Endothelial cell of umbilical vein (primary cell): ENCODE data around the gene NRXN3.

Source experiments
- EZH2 ChIP-seq: IDR thresholded peaks from 2 replicates; pipeline ENCODE4 v1.6.1; 2012; ENCODE audit warnings: borderline replicate concordance, low read depth, mild to moderate bottlenecking, moderate library complexity, low read length, inconsistent platforms; ENCODE audit not compliant: severe bottlenecking
- FOS ChIP-seq: IDR thresholded peaks from 2 replicates; pipeline ENCODE4 v1.6.1; 2011; ENCODE audit warnings: mild to moderate bottlenecking, low read length, moderate library complexity, borderline replicate concordance; ENCODE audit not compliant: insufficient read depth
- JUN ChIP-seq: IDR thresholded peaks from 2 replicates; pipeline ENCODE4 v1.6.1; 2011; ENCODE audit warnings: borderline replicate concordance, low read depth; ENCODE audit not compliant: insufficient read length, insufficient read depth
- MYC ChIP-seq: IDR thresholded peaks from one replicate; pipeline ENCODE4 v1.6.1; 2011; ENCODE audit warnings: mild to moderate bottlenecking, low read depth, low read length
- POLR2A ChIP-seq: IDR thresholded peaks from 2 replicates; pipeline ENCODE4 v1.6.1; 2012; ENCODE audit warnings: low read depth, mild to moderate bottlenecking, control low read depth, low read length
- POLR2AphosphoS5 ChIP-seq: IDR thresholded peaks from 2 replicates; pipeline ENCODE4 v1.6.1; 2012; ENCODE audit warnings: low read depth, mild to moderate bottlenecking, control low read depth, low read length, moderate library complexity; ENCODE audit not compliant: insufficient read depth
- TF ChIP-seq, protein P1 (sequence below), 2 donors: IDR thresholded peaks; 1 replicate in 1 of 2; 2 replicates in 1 of 2; pipeline ENCODE4 v1.5.1; 2011; ENCODE audit warnings: low read length in 2 of 2, mild to moderate bottlenecking in 2 of 2, moderate library complexity in 2 of 2, control low read depth in 1 of 2, inconsistent platforms in 1 of 2, low read depth in 1 of 2; ENCODE audit not compliant: insufficient read depth in 1 of 2; ENCODE audit errors: extremely low read depth in 1 of 2
- TF ChIP-seq, protein P2 (sequence below): IDR thresholded peaks from 2 replicates; pipeline ENCODE4 v1.6.1; 2011; ENCODE audit not compliant: insufficient read depth, insufficient read length

- TF ChIP-seq, protein P1, sequence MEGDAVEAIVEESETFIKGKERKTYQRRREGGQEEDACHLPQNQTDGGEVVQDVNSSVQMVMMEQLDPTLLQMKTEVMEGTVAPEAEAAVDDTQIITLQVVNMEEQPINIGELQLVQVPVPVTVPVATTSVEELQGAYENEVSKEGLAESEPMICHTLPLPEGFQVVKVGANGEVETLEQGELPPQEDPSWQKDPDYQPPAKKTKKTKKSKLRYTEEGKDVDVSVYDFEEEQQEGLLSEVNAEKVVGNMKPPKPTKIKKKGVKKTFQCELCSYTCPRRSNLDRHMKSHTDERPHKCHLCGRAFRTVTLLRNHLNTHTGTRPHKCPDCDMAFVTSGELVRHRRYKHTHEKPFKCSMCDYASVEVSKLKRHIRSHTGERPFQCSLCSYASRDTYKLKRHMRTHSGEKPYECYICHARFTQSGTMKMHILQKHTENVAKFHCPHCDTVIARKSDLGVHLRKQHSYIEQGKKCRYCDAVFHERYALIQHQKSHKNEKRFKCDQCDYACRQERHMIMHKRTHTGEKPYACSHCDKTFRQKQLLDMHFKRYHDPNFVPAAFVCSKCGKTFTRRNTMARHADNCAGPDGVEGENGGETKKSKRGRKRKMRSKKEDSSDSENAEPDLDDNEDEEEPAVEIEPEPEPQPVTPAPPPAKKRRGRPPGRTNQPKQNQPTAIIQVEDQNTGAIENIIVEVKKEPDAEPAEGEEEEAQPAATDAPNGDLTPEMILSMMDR (IDR thresholded peaks at IDR 0.05; ENCODE audit: extremely low read depth in 1 of 2, insufficient read depth in 1 of 2, low read depth in 1 of 2, low read length in 2 of 2): no peak
- no peak for TF ChIP-seq POLR2A
- no peak for TF ChIP-seq POLR2AphosphoS5
- no peak for TF ChIP-seq MYC
- no peak for TF ChIP-seq JUN
- no peak for TF ChIP-seq EZH2
- TF ChIP-seq, protein P2, sequence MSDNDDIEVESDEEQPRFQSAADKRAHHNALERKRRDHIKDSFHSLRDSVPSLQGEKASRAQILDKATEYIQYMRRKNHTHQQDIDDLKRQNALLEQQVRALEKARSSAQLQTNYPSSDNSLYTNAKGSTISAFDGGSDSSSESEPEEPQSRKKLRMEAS: no peak
- no peak for TF ChIP-seq FOS
These were observed 1461.1 kb downstream of the NRXN3 start for GRCh38 chr14:79631276-79631675.
